Measurements from ENCODE around the gene CES5A. TPM values are rescaled to one million over a fixed set of nuclear protein-coding genes. Genes with fewer than 3 reads are reported as not detected.
A peak's percentile ranks its signal among the peaks of the same experiment; 100 is the strongest.
"Not testable (repeated sequence)": the region's sequence is repeated elsewhere in the genome, so short reads cannot be mapped to it uniquely, and the experiment has no call there.

The CES5A gene
- total RNA-seq, 2 experiments from 2014 or later, result not detected

GRCh38 chr16:55868137-55868536, 7.0 kb downstream of the CES5A start:
- Mint-ChIP-seq H3K4me3 (no peak overlapping the region), H3K4me1 (ENCODE audit: low read depth) (no peaks in the 10 kb centered on the region), H3K27me3 (ENCODE audit: low read depth) (no peaks in the 10 kb centered on the region), H3K9me3 (no peaks in the 10 kb centered on the region), H3K27ac (no peak overlapping the region), H3K36me3 (ENCODE audit: low read depth) (no peaks in the 10 kb centered on the region)
- DNase-seq, result no peak
- CTCF ChIA-PET, result no interaction called here
- intact Hi-C loops (cut with micrococcal nuclease), result no loop called here

DNA sequence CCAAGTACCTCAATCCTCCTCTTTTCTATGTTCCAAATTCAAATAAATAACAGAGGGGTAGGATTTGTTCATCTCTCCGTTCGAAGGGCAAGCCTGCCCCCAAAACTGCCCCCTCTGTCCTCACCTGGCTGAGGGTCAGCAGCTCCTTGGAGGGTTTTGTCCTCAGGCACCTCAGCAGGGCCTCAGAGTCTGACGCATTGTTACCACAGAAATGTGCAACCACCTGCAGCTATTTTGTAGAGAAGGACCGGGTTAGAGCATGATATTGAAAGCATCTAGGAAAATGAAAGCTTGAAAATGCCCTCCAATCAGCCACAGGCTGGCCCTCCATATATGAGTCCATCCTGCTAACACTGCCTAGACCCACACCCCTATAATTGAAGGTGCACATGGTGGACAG, 13.9 kb downstream of the CES5A start:
- Mint-ChIP-seq H3K4me3 (no peak overlapping the region), H3K9me3 (no peaks in the 10 kb centered on the region), H3K27ac (no peak overlapping the region), H3K36me3 (ENCODE audit: low read depth) (no peaks in the 10 kb centered on the region), H3K27me3 (ENCODE audit: low read depth) (no peaks in the 10 kb centered on the region), H3K4me1 (ENCODE audit: low read depth) (no peaks in the 10 kb centered on the region)
- intact Hi-C loops (cut with micrococcal nuclease), result no loop called here
- CTCF ChIA-PET, result no interaction called here
- DNase-seq, result no peak

GRCh38 chr16:55857650-55858049, 17.5 kb downstream of the CES5A start:
- DNase-seq; H3K36me3 Mint-ChIP-seq (ENCODE audit: low read depth); H3K27me3 Mint-ChIP-seq (ENCODE audit: low read depth); H3K27ac Mint-ChIP-seq; intact Hi-C loops (cut with micrococcal nuclease); CTCF ChIA-PET; H3K4me1 Mint-ChIP-seq (ENCODE audit: low read depth); H3K4me3 Mint-ChIP-seq; H3K9me3 Mint-ChIP-seq: not testable (repeated sequence)

- intact Hi-C loops (cut with micrococcal nuclease), result no loop called here
- H3K4me1 Mint-ChIP-seq (ENCODE audit: low read depth), result no peaks in the 10 kb centered on the region
- no peak overlapping the region for H3K4me3 Mint-ChIP-seq
- H3K9me3 Mint-ChIP-seq, result no peaks in the 10 kb centered on the region
- no peaks in the 10 kb centered on the region for H3K36me3 Mint-ChIP-seq (ENCODE audit: low read depth)
- CTCF ChIA-PET, result no interaction called here
- no peak overlapping the region for H3K27ac Mint-ChIP-seq
- peaks cover 2% of the 10 kb centered on the region for H3K27me3 Mint-ChIP-seq (ENCODE audit: low read depth)
- DNase-seq, result no peak
These were observed 18.2 kb downstream of the CES5A start for GRCh38 chr16:55856950-55857349.

DNA sequence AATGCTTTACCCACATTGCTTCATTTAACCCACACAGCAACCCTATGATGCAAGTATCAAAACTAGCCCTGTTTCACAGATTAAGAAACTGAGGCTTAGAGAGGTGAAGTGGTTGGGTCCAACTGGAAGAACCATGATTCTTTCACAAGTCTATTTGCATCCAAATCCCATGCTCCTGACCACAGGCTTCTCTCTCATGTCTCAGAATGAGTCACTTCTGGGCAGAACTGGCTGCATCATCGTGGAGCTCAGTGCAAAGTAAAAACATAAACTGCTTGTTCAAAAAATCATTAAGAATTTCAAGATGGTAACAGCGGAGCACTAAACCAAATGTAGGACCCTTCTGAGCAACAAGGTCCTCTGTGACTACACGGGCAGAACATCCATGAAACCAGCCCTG, 22.1 kb downstream of the CES5A start:
- no peak for DNase-seq
- Mint-ChIP-seq H3K4me1 (ENCODE audit: low read depth) (no peaks in the 10 kb centered on the region), H3K27me3 (ENCODE audit: low read depth) (peaks cover 15% of the 10 kb centered on the region), H3K27ac (no peak overlapping the region), H3K9me3 (no peaks in the 10 kb centered on the region), H3K4me3 (no peak overlapping the region), H3K36me3 (ENCODE audit: low read depth) (no peaks in the 10 kb centered on the region)
- intact Hi-C loops (cut with micrococcal nuclease), result no loop called here
- CTCF ChIA-PET, result interaction anchor here (1.3 kb wide), 1 partner anchor 388 kb away, joined by 3 read pairs; no protein-coding TSS in a partner anchor

- Mint-ChIP-seq H3K27me3 (ENCODE audit: low read depth) (peaks cover 25% of the 10 kb centered on the region), H3K36me3 (ENCODE audit: low read depth) (no peaks in the 10 kb centered on the region), H3K27ac (no peak overlapping the region), H3K4me1 (ENCODE audit: low read depth) (no peaks in the 10 kb centered on the region), H3K4me3 (no peak overlapping the region), H3K9me3 (no peaks in the 10 kb centered on the region)
- DNase-seq, result no peak
- intact Hi-C loops (cut with micrococcal nuclease), result no loop called here
- CTCF ChIA-PET, result interaction anchor here (0.6 to 1.5 kb wide), 3 partner anchors 10 to 385 kb away, joined by 3 to 4 read pairs (median 4); no protein-coding TSS in a partner anchor
These were observed 25.6 kb downstream of the CES5A start for GRCh38 chr16:55849536-55849935.

DNA sequence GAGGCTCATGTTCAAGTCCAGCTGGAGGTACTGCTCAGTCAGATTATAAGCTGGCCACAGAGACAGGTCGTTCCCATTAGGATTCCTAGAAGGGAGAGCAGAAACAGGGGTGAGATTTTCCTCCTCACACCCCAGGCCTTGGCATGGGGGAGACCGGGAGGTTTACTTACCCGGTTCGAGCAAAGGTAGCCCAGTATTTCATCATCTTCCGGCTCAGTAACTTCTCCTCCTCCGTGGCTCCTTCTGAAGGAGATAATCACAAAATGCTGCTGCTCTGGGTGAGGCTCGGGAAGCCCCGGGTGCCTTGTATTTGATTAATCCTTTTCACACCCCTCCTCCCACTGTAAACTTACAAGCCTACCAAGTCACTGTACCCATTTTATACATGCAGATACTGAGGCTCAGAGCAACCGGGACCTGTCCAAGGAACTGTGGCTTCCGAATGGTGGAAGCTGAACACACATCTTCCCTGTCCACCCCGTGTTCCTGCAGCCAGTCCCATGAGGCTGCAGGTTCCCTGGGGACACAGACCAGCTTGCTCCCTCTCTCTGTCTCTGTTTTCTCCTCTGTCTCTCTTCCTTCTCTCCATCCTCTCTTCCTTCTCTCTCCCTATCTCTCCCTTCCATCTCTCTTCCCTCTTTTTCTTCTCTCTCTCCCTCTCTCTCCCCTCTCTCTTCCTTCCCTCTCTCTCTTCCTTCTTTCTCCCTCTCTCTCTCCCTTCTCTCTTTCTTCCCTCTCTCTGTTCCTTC, 28.4 kb downstream of the CES5A start:
- CTCF ChIA-PET, result interaction anchor here (3.3 kb wide), 1 partner anchor 381 kb away, joined by 15 read pairs; no protein-coding TSS in a partner anchor
- no peaks in the 10 kb centered on the region for H3K4me1 Mint-ChIP-seq (ENCODE audit: low read depth)
- no peaks in the 10 kb centered on the region for H3K9me3 Mint-ChIP-seq

DNA sequence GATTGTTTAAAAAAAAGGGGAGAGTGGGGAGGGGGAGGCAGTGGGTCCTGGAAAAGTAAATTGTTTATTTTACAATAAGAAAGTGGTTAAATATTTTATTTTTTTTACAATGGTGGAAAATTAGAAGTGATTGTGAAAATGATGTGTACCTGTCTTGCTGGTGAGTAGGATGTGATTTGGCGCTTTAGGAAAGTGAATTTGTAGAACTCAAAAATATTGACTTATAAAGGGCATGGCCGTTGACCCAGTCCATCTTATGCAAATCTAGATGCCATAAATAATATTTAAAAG, 32.1 kb downstream of the CES5A start:
- H3K4me1 Mint-ChIP-seq (ENCODE audit: low read depth), result no peaks in the 10 kb centered on the region

More for the DNA sequence above, 28.4 kb downstream of the CES5A start:
- H3K27ac Mint-ChIP-seq, result no peak overlapping the region
- H3K36me3 Mint-ChIP-seq (ENCODE audit: low read depth), result no peaks in the 10 kb centered on the region
- intact Hi-C loops (cut with micrococcal nuclease), result no loop called here
- H3K4me3 Mint-ChIP-seq, result no peak overlapping the region
- H3K27me3 Mint-ChIP-seq (ENCODE audit: low read depth), result peaks cover 30% of the 10 kb centered on the region
- no peak for DNase-seq

DNA sequence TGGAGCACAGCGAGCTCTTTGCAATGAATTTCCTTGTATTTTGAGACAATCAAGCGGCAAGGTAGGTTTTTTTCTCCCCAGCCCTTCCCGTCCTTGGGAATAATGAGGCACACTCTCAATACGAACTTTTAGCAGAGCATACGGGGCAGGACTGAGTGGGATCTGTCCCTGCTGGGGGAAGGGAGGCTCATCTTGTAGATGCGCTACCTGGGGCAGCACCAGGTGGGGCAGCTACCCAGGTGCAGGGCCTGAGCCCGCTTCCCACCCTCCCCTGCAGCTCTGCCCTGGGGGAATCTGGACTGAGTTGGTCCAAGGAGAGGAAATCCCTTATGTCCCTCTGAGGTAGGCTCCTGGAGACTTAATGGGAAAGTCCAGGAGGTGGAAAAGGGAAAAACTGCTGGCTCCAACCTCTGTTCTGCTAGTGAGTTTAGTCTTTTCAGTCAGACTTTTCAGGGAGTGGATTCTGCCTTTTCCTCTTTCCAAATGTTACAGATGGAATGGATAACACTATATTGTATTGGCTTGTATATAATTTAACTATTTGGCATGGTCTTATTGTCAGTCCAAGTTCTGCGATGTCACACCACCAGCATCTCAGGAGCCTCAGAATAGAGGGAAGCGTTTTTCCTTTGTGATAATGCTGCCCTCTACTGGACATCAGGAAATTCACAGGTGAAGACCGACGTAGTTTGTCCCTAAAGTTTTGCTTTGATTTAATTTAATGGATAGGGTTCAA, 32.6 kb downstream of the CES5A start:
- H3K9me3 Mint-ChIP-seq, result no peaks in the 10 kb centered on the region
- CTCF ChIA-PET, result interaction anchor here (0.8 to 3.5 kb wide), 6 partner anchors 9 to 377 kb away, joined by 3 to 30 read pairs (median 4); no protein-coding TSS in a partner anchor
- intact Hi-C loops (cut with micrococcal nuclease), result loop anchor here (1.0 to 5.0 kb wide), 3 partner anchors 130 to 475 kb away; no protein-coding TSS in a partner anchor
- no peak overlapping the region for H3K27ac Mint-ChIP-seq
- no peak overlapping the region for H3K4me3 Mint-ChIP-seq
- peak; percentile 22 for DNase-seq
- peaks cover 20% of the 10 kb centered on the region for H3K27me3 Mint-ChIP-seq (ENCODE audit: low read depth)
- no peaks in the 10 kb centered on the region for H3K4me1 Mint-ChIP-seq (ENCODE audit: low read depth)
- H3K36me3 Mint-ChIP-seq (ENCODE audit: low read depth), result no peaks in the 10 kb centered on the region

More for the DNA sequence above, 32.1 kb downstream of the CES5A start:
- CTCF ChIA-PET, result interaction anchor here (3.4 kb wide), 1 partner anchor 129 kb away, joined by 30 read pairs; no protein-coding TSS in a partner anchor
- H3K9me3 Mint-ChIP-seq, result no peaks in the 10 kb centered on the region
- H3K27ac Mint-ChIP-seq, result no peak overlapping the region
- intact Hi-C loops (cut with micrococcal nuclease), result loop anchor here (1.0 to 5.0 kb wide), 2 partner anchors 131 to 474 kb away; no protein-coding TSS in a partner anchor
- no peak for DNase-seq
- no peaks in the 10 kb centered on the region for H3K36me3 Mint-ChIP-seq (ENCODE audit: low read depth)
- H3K4me3 Mint-ChIP-seq, result no peak overlapping the region
- peaks cover 20% of the 10 kb centered on the region for H3K27me3 Mint-ChIP-seq (ENCODE audit: low read depth)

GRCh38 chr16:55839115-55839514, 36.1 kb downstream of the CES5A start:
- Mint-ChIP-seq H3K4me1 (ENCODE audit: low read depth) (no peaks in the 10 kb centered on the region), H3K27me3 (ENCODE audit: low read depth) (peaks cover 8% of the 10 kb centered on the region), H3K27ac (no peak overlapping the region), H3K4me3 (no peak overlapping the region), H3K9me3 (no peaks in the 10 kb centered on the region), H3K36me3 (ENCODE audit: low read depth) (no peaks in the 10 kb centered on the region)
- CTCF ChIA-PET, result interaction anchor here (0.8 to 3.5 kb wide), 2 partner anchors 8 to 374 kb away, joined by 3 to 29 read pairs; no protein-coding TSS in a partner anchor
- DNase-seq, result no peak
- intact Hi-C loops (cut with micrococcal nuclease), result no loop called here

- no peak for DNase-seq
- Mint-ChIP-seq H3K36me3 (ENCODE audit: low read depth) (no peaks in the 10 kb centered on the region), H3K9me3 (no peaks in the 10 kb centered on the region), H3K4me1 (ENCODE audit: low read depth) (no peaks in the 10 kb centered on the region), H3K4me3 (no peak overlapping the region), H3K27me3 (ENCODE audit: low read depth) (peaks cover 8% of the 10 kb centered on the region), H3K27ac (no peak overlapping the region)
- CTCF ChIA-PET, result interaction anchor here (1.1 kb wide), 1 partner anchor 372 kb away, joined by 4 read pairs; no protein-coding TSS in a partner anchor
- intact Hi-C loops (cut with micrococcal nuclease), result no loop called here
These were observed 39.0 kb downstream of the CES5A start for GRCh38 chr16:55836158-55836611.

- peaks cover 12% of the 10 kb centered on the region for H3K27me3 Mint-ChIP-seq (ENCODE audit: low read depth)
- no peak for DNase-seq
- no peaks in the 10 kb centered on the region for H3K4me1 Mint-ChIP-seq (ENCODE audit: low read depth)
- no peaks in the 10 kb centered on the region for H3K36me3 Mint-ChIP-seq (ENCODE audit: low read depth)
- no peaks in the 10 kb centered on the region for H3K9me3 Mint-ChIP-seq
- intact Hi-C loops (cut with micrococcal nuclease), result no loop called here
- no peak overlapping the region for H3K4me3 Mint-ChIP-seq
- H3K27ac Mint-ChIP-seq, result no peak overlapping the region
- CTCF ChIA-PET, result no interaction called here
These were observed 39.6 kb downstream of the CES5A start for GRCh38 chr16:55835581-55835980.

All from activated naive CD4-positive, alpha-beta T cell treated with anti-CD3 and anti-CD28 coated beads for 36 hours (primary cell).